Retinal pigment epithelial cell (primary cell): ENCODE data around the gene PLXDC1.
A peak's percentile ranks its signal among the peaks of the same experiment; 100 is the strongest.

Source experiments
- DNase-seq: peaks from one replicate; pipeline ENCODE4 v3.0.0-alpha.2; 2010; ENCODE audit warnings: low read depth
- H3K4me3 ChIP-seq: 2 replicates; pipeline ENCODE4 v1.5.1; 2011; ENCODE audit warnings: mild to moderate bottlenecking, low read length, control low read depth, moderate library complexity
- TF ChIP-seq, protein P1 (sequence below): conservative IDR thresholded peaks from 2 replicates; pipeline ENCODE4 v1.5.1; 2011; ENCODE audit warnings: low read depth, low read length, control low read depth, inconsistent platforms

PLXDC1 gene

DNA sequence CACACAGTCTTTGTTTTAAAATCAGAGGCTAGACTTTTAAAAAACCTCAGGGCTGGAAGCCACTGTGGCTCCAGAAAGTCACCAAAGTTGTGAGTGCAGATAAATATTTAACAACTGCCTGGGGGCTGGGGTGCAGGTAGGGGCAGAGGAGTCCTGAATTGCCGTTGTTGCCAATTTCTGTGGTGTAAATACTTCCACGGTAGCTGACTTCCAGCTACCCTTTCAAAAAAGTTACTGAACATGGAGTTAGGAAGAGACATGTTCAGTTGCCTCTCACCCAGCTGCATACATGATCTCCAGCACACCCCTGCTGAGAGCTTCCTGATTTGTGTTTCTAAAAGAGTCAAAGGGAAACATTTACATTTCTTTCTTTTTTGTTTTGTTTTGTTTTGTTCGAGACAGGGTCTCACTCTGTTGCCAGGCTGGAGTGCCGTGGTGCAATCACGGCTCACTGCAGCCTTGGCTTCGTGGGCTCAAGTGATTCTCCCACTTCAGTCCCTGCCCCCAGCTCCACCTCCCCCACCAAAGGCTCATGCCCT, 58.7 kb downstream of the PLXDC1 start:
- H3K4me3 ChIP-seq: no peak overlapping the region
- TF ChIP-seq, protein P1, sequence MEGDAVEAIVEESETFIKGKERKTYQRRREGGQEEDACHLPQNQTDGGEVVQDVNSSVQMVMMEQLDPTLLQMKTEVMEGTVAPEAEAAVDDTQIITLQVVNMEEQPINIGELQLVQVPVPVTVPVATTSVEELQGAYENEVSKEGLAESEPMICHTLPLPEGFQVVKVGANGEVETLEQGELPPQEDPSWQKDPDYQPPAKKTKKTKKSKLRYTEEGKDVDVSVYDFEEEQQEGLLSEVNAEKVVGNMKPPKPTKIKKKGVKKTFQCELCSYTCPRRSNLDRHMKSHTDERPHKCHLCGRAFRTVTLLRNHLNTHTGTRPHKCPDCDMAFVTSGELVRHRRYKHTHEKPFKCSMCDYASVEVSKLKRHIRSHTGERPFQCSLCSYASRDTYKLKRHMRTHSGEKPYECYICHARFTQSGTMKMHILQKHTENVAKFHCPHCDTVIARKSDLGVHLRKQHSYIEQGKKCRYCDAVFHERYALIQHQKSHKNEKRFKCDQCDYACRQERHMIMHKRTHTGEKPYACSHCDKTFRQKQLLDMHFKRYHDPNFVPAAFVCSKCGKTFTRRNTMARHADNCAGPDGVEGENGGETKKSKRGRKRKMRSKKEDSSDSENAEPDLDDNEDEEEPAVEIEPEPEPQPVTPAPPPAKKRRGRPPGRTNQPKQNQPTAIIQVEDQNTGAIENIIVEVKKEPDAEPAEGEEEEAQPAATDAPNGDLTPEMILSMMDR: no peak

DNA sequence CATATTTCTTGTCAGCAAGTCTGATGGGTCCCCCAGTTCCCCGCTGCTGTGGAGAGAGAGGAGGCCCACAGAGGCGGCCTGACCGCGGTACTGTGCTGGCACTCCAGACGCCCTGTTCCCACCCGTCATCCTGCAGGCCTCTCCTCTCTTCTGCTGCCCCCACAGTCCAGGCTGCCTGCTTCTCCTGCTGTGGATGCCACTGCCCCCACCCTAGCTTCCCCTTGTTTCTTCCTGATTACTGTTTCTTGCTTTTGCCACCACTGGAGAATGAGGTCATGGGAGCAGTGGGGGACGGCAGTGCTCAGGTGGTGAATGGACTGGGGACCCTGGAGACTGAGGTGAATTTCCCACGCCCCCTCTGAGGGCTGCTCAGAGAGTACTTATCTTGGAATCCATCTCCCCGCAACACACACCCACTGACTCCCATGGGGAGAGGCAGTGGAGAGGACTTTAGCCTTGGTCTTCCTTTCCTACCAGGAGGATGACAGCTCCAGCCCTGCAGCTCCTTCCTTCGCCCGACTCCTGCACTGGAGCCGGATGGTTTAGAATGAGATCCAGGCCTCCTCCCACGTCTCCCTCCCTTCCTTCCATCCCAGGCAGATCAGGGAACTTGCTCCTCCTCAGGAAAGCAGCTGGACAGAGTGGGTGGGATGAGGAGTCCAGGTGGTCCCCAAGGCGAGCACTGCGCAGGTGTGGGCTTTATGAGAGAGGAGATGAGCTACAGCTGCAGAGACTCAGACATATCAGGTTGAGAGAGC, 60.4 kb downstream of the PLXDC1 start:
- TF ChIP-seq, protein P1: no peak

More for the DNA sequence above, 58.7 kb downstream of the PLXDC1 start:
- DNase-seq: no peak

DNA sequence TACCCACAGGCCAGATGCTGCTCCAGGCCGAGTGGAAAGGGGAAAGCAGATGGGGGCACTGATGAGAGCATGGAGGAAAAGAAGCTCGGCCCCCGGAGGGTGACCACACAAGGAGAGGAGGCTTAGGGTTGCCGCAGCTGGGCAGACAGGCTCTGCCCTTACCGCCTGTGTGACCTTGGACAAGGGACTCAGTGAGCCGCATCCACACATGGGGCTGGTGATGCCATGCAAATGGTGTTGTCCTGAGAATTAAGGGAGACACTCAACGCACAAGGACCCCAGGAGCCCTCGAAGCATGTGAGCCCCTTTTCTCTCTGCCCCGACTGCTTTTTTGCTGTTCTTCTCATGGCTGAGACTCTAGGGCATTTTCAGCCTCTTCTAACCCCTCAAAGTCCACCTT, 61.0 kb downstream of the PLXDC1 start:
- no peak overlapping the region for H3K4me3 ChIP-seq
- TF ChIP-seq, protein P1: no peak

More for the DNA sequence above, 60.4 kb downstream of the PLXDC1 start:
- no peak overlapping the region for H3K4me3 ChIP-seq
- no peak for DNase-seq

DNA sequence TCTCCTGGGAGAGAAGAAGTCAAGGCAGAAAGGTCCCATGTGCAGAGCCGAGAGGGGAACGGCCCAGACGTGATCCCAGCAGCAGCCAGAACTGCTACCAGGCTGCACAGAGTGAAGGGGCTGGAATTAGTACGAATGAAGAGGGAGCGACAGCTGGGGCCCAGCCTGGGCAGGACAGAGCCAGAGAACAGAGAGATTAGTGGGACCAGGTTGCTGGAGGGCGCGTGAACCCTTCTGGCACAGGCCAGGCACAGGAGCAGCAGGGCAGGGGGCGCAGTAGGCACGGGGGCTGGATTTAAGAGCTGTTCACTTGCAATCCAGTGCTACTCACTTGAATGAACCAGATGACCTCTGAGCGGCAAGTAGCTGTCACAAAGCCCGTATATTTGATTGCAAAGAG, 66.9 kb downstream of the PLXDC1 start:
- H3K4me3 ChIP-seq: no peak overlapping the region
- no peak for DNase-seq
- TF ChIP-seq, protein P1: peak; percentile 3

More for the DNA sequence above, 61.0 kb downstream of the PLXDC1 start:
- no peak for DNase-seq

DNA sequence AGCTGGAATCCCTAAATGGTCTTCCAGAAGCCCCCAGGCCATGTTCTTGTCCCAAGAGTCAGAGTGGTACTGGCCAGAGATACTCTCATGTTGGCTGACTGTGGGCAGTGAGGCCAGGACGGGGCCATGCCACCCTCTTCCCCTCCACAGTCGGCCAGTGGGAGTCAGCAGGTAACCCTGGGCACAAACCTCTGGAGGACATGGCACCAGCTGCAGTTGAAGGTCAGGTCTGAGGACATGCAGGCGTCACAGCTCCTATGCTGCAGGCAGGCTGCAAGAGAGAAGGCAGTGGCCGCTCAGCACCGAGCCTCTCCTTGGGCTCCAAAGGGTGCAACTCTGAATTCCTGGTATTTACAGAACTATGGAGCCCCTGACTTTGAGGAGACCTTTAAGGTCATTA, 68.2 kb downstream of the PLXDC1 start:
- TF ChIP-seq, protein P1: no peak
- no peak for DNase-seq
- no peak overlapping the region for H3K4me3 ChIP-seq

DNA sequence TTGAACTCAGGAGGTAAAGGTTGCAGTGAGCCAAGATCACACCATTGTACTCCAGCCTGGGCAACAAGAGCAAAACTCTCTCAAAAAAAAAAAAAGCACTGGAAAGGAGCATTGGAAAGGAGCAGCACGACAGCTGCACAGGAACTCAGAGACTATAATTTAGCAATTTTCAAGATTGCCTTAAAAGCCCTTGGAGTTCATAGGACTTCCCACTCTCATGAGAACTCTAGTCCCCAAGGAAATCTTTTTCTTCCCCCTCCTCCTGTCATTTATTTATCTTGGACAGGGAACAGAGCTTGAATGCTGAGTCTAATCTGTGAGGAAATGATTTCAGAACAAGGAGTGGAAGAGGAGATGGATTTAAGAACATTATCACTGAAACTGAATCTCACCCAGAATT, 69.0 kb downstream of the PLXDC1 start:
- no peak overlapping the region for H3K4me3 ChIP-seq
- no peak for DNase-seq
- TF ChIP-seq, protein P1: no peak

DNA sequence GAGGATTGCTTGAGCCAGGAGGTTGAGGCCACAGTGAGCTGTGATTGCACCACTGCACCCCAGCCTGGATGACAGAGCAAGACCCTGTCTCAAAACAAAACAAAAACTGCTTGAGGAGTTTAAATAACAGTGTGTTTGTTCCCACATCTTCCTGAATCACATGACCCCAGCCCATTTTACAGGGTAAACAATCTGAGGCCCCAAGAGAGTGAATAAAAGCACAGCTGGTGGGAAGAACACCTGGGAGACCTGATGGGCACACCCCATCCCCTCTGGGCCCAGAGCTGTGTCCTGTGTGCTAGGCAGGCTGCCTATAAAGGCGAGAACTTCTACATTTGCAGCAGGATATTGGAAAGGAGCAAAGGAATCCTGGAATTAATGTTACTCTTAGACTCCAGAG, 69.6 kb downstream of the PLXDC1 start:
- no peak overlapping the region for H3K4me3 ChIP-seq
- TF ChIP-seq, protein P1: no peak
- DNase-seq: no peak
